ENCODE measurements around the gene MYO3B.

Gene MYO3B

GRCh38 chr2:170695521-170696410, 517.8 kb downstream of the MYO3B start:
- no peak for DNase-seq (ENCODE audit: low read depth)

GRCh38 chr2:170696948-170697347, 519.0 kb downstream of the MYO3B start:
- DNase-seq (ENCODE audit: low read depth), result no peak

GRCh38 chr2:170701011-170701410, 523.1 kb downstream of the MYO3B start:
- DNase-seq (ENCODE audit: low read depth), result no peak

- DNase-seq (ENCODE audit: low read depth), result no peak
Observed at GRCh38 chr2:170703776-170704476, 526.0 kb downstream of the MYO3B start.
